RWPE1 (cell line): ENCODE results near the gene KIF16B.

Source experiments
- CTCF ChIA-PET: fragments of 350-600 bp; sonication (Branson Sonifier 250); formaldehyde crosslinking; extraction: SDS; loops from one replicate; lab custom pipeline; 2021; lab: Yijun Ruan, JAX
- POLR2A ChIA-PET: fragments of 400-600 bp; formaldehyde crosslinking; extraction: SDS; loops from one replicate; lab custom pipeline; 2020; ENCODE audit warnings: antibody characterized with exemption; ENCODE audit not compliant: low non-redundant PET; lab: Yijun Ruan, JAX
- DNase-seq: peaks from one replicate; pipeline ENCODE4 v3.0.0; 2012; ENCODE audit warnings: low spot score
- H3K27ac ChIP-seq: fragments of 450-650 bp; 2 replicates; pipeline ENCODE4 v1.5.1; 2017
- CTCF ChIP-seq: fragments of 450-650 bp; conservative IDR thresholded peaks from 2 replicates; pipeline ENCODE4 v1.5.1; 2017; ENCODE audit warnings: low read depth, mild to moderate bottlenecking

KIF16B gene

GRCh38 chr20:16505894-16506293, 67.4 kb downstream of the KIF16B start:
- ChIA-PET POLR2A (no interaction called here), CTCF (no interaction called here)
- TF ChIP-seq CTCF = no peak
- DNase-seq = no peak
- no peak overlapping the region for H3K27ac ChIP-seq

GRCh38 chr20:16501301-16501700, 71.9 kb downstream of the KIF16B start:
- CTCF ChIA-PET = no interaction called here
- DNase-seq = no peak
- POLR2A ChIA-PET = no interaction called here

GRCh38 chr20:16500197-16500596, 73.1 kb downstream of the KIF16B start:
- ChIA-PET POLR2A (no interaction called here), CTCF (no interaction called here)
- no peak for DNase-seq
- no peak overlapping the region for H3K27ac ChIP-seq
- TF ChIP-seq CTCF = no peak

More at GRCh38 chr20:16501301-16501700, 71.9 kb downstream of the KIF16B start:
- H3K27ac ChIP-seq = no peak overlapping the region
- no peak for TF ChIP-seq CTCF

GRCh38 chr20:16498526-16499253, 74.6 kb downstream of the KIF16B start:
- DNase-seq = peak; percentile 18
- TF ChIP-seq CTCF = no peak
- H3K27ac ChIP-seq = no peak overlapping the region
- CTCF ChIA-PET = no interaction called here
- POLR2A ChIA-PET = no interaction called here

- no peak for TF ChIP-seq CTCF
- ChIA-PET CTCF (interaction anchor here (1.2 kb wide), 1 partner anchor 22 kb away, joined by 3 read pairs; no protein-coding TSS in a partner anchor), POLR2A (no interaction called here)
- DNase-seq = no peak
- H3K27ac ChIP-seq = no peak overlapping the region
Measured at GRCh38 chr20:16497896-16498295, 75.4 kb downstream of the KIF16B start.

- no peak for TF ChIP-seq CTCF
- ChIA-PET POLR2A (no interaction called here), CTCF (interaction anchor here (0.7 kb wide), 1 partner anchor 523 kb away, joined by 3 read pairs; no protein-coding TSS in a partner anchor)
- DNase-seq = no peak
- H3K27ac ChIP-seq = no peak overlapping the region
Measured at GRCh38 chr20:16493486-16493885, 79.8 kb downstream of the KIF16B start.
